CD4-positive, alpha-beta T cell treated with Interleukin-1 beta for 1 hour (primary cell): ENCODE data around the gene CEP97.

Source experiments
- DNase-seq, 2 donors: peaks; one replicate each; pipeline ENCODE4 v3.0.0-alpha.2; 2020 to 2022

The CEP97 gene

GRCh38 chr3:101817992-101818391 is 93.6 kb downstream of the CEP97 start:
- no peak for DNase-seq

- DNase-seq, result no peak
These were observed 95.3 kb downstream of the CEP97 start for GRCh38 chr3:101819649-101820206.
